Fibroblast of the conjunctiva (primary cell): Measurements from ENCODE around the gene PEAK3.

Source experiments
- DNase-seq: peaks from one replicate; pipeline ENCODE4 v3.0.0-alpha.2; 2010; ENCODE audit warnings: low read depth

PEAK3 gene

DNA sequence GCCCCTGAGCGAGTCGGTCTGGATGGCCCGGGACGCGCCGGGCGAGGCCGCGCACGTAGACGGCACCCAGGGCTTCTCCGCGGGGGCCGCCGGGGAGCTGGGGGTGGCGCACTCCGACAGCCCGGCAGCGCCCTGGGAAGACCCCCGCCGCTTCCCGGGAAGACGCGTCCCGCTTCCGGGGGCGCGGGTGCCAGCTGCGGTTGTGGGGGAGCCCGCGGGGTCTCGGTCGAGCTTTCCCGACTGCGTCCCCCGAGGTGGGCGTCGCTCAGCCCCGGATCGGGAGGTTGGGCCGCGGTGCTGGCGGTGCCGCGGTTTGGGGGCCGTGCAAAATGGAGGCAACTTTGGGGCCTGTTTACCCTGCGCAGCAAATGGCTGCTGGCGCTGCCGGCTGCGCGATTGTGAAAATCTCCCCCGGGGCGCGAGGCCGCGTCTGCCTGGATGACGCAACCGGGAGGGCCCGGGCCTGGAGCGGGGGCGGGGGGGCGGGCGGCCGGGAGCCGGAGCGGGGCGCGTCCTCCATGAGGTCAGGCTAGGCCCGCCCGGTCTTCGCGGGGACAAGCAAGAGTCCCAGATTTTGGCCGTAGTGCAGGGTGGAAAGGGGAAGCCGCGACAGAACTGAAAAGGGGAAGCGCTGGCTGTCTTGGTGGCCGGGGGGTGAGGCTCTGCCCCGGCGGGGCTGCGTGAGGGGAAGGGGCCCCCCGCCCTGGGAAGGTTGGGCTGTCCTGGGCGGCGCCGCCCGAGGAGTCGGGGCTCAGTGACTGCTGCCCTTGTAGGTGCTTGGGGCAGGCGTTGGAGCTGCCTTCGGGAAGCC is 11.3 kb downstream of the PEAK3 start:
- peak; percentile 71 for DNase-seq

DNA sequence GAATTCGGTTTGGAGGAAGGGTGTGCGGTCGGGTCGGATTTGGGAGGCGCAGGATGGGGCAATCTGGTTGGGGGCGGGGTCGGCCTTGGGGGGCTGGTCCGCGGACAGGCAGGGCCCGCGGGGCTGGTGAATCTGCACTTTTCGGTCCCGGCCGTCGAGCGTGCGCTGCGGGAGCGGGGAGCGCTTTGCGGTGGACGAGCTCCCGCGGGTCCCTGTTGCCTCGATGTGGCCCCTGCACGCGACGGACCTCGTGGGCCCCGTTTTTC is 11.9 kb downstream of the PEAK3 start:
- no peak for DNase-seq

DNA sequence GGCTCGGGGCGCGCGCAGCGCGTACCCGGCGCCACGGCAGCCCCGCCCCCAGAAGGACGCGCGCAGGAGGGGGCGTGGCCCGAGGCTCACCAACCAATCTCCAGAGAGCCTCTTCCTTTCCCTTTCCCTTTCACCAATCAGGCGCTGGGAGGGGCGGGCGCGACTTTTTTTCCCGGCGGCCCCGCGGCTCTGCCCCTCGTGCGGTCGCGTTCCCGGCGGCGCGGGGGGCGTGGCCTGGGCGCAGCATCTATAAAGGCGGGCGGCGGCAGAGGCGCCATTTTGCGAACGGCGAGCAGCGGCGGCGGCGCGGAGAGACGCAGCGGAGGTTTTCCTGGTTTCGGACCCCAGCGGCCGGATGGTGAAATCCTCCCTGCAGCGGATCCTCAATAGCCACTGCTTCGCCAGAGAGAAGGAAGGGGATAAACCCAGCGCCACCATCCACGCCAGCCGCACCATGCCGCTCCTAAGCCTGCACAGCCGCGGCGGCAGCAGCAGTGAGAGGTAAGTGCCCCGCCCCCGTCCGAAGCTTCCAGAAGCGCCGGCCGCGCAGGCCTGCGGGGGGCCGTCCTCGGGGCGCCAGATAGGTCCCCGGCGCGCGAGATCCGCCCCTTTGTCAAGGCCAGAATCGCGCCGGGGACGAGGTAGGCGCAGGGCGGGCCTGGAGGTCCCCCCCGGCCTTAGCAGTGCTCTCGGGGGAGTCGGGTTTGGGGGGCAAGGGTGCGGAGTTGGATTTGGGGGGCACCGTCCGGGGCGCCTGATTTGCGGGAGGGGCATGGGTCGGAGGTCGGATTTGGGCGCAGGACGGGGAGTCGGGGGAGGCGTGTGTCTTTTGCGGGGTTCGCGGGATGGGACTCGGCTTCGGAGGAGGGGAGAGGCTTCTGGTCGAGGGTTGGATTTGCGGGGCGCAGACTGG is 12.5 kb downstream of the PEAK3 start:
- DNase-seq: peak; percentile 93

DNA sequence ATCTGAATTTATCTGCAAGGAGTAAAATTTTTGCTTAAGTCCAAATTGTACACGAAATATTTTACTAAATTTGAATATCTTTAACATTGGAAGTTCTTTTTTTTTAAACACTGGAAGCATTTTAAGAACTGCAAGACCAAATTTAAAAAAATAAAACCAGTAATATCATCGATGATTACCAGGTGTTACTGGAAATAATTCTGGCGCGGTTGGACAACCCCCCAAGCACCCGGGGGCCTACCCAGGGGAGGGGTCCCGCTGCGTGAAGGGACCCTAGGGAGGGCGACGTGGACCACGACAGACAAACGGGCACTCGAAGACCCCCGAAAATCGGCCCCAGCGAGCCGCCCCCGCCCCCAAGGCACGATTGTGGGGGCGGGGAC is 13.1 kb downstream of the PEAK3 start:
- no peak for DNase-seq

DNA sequence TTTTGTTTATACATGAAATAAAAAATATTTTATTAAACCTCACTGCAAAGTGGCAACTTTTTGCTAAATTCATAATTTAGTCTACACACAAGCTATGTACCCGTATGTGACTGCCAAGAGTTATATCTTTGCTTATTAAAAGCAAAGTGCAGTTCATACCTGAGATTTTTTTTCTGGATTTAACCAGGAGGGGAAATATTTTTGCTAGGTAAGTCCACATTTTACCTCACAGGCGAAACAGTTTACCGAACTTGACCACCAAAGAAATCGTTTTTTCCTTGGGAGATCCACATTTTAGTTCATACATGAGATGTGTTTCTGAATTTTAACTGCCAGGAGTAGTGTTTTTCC is 13.5 kb downstream of the PEAK3 start:
- DNase-seq: no peak

DNA sequence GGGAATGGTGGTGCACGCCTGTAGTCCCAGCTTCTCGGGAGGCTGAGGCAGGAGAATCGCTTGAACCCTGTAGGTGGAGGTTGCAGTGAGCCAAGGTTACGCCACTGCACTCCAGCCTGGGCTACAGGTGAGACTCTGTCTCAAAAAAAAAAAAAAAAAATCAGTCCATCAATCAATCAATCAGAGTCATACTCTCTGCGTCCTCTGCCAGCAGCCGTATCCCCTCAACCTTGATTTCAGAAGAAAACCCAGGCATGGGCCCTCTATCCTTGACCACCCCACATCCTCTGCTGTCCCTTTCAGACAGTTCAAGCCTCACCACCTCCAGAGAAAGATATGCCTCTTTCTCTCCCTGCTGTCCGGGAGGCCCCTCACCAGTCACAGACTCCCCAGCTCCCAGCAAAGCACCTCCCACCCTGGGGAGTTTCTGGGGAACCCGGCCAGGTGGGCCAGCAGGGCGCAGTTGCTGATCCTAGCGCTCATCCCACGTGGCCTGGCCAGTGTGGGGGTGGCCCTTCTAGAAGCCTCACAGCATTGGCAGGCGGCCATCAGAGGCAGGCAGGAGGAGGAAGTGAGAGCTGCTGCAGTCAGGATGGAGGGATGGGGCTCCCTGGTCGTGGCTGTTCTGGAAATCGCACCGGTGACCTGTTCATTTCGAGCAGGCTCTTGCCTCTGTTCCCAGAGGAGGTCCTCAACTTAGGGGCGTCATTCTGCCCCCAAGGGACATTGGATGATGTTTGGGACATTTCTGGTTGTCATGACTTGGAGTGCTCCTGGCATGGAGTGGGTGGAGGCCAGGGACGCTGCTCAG is 15.6 kb downstream of the PEAK3 start:
- peak; percentile 55 for DNase-seq

DNA sequence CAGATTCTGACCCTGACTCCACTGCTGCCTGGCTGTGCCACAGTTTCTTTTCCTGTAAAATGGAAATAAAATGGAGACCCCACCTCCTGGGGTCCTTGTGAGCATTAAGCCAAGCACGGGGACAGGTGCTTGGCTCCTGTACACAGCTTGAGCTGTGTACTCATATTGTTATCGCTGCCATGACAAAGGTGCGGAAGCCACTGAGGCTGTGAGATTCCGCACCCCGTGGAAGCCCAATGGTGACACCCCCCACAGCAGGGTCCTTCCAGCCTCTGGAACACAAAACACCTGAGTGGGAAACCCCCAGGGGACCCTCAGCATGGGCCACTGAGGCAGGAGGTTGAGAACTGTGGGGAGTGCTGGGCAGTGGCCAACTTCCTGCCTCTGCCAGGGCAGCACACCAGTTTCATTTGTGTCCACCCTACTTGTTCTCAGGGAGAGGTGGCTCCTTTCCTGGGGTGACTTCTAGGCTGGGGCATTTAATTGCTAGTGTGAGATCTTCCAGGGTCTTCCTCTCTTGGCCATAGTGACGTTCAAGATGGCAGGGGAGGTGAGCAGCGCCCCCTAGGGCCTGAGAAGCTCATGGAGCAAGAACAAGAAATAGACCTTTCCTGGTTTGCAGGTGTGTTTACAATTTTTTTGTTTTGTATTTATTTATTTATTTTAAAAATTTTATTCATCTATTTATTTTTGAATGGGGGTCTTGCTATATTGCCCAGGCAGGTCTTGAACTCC is 20.4 kb downstream of the PEAK3 start:
- no peak for DNase-seq

DNA sequence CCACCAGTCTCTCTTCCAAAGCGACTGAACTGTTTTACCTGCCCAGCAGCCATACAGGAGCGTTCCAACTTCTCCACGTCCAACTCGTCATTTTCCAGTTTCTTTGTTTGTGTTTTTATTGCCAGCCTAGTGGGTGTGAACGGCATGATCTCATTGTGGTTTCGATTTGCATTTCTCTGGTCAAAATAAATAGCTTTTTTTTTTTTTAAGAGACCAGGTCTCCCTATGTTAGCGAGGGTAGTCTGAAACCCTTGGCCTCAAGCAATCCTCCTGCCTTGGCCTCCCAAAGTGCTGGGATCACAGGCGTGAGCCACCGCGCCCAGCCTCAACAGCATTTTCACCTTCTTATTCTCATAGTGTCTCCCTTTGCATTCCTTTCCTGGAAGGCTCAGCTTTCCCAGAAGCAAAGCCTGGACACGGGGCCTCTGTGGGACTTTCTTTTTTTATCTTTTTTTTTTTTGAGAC is 21.6 kb downstream of the PEAK3 start:
- no peak for DNase-seq

DNA sequence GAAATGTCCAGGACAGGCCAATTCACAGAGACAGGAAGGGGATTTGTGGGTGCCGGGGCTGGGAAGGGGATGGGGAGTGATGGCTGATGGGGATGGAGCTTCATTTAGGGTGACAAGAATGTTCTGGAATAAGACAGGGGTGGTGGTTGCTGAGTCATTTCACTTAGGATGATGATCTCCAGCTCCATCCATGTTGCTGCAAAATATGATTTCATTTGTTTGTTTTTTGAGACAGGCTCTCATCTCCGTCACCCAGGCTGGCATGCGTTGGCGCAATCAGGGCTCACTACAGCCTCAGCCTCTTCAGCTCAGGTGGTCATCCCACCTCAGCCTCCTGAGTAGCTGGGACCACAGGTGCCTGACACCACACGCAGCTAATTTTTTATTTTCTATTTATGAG is 22.6 kb downstream of the PEAK3 start:
- DNase-seq: no peak

DNA sequence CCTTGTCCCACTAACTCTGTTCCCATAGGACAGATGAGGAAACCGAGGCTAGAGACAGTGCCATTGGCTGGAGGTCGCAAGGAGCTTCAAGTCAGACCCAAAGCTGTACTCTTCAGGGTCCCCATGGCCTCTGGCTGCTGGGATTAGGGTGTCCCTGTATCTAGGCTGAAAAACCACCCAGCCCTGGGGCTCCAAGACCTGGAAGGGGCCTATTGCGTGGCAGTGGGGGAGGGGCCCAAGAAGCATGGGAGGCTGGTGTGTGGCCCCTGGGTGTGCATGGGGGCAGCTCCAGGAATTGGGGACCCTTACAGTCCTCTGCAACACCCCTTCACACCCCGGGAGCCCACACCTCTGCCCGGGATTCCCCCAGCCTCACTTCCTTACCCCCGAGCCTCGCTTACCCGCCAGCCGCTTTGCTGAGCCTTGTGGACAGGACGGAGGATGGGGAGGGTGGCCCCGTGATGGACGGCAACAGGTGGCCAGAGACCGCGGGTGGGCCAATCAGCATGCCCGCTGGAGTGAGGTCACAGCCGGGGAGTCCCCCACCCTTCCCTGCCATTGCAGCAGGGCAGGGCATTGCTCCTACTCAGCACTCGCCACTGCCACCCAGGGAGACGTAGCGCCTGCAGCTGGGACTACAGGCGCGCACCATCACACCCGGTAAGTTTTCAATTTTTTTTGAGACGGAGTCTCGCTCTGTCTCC is 25.8 kb downstream of the PEAK3 start, which contains the start of gene JSRP1:
Gene JSRP1 (minus strand): TSS at position 436 of the 704 bp plus-strand sequence. CDS start 1,103 bp downstream, outside the sequence.
- DNase-seq: no peak

DNA sequence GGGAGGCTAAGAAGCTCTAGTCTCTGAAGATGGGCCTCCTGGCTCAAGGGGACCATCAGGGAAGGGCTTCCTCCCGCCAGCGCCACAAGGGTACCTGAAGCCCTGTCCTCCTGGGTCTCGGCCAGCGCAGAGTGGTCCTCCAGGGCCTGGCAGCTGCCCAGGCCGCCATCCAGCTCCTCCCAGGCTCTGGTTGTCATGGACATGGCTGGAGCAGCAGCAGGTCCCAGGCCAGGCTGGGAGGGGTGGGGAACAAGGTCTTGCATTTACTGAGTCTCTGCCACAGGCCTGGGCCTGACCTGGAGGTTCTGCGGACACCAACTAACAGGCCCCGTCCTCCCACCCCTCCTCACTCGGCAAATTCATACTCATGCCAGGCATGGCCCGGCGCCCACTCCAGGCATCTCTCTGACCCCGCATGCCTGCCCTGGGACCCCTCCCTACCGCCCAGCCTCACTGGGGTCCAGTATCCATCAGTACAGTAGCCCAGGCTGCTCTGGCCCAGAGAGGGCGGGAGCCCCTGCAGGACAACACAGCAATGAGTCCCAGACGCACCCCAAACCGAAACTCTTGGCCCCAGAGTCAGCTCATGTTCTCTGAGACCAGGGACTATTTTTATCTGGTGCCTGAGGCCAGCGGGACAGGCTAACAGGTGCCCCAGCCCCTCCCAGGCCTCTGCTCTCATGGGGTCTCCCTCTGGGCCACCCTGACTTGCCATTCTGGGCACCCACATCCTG is 26.7 kb downstream of the PEAK3 start:
- DNase-seq: no peak

DNA sequence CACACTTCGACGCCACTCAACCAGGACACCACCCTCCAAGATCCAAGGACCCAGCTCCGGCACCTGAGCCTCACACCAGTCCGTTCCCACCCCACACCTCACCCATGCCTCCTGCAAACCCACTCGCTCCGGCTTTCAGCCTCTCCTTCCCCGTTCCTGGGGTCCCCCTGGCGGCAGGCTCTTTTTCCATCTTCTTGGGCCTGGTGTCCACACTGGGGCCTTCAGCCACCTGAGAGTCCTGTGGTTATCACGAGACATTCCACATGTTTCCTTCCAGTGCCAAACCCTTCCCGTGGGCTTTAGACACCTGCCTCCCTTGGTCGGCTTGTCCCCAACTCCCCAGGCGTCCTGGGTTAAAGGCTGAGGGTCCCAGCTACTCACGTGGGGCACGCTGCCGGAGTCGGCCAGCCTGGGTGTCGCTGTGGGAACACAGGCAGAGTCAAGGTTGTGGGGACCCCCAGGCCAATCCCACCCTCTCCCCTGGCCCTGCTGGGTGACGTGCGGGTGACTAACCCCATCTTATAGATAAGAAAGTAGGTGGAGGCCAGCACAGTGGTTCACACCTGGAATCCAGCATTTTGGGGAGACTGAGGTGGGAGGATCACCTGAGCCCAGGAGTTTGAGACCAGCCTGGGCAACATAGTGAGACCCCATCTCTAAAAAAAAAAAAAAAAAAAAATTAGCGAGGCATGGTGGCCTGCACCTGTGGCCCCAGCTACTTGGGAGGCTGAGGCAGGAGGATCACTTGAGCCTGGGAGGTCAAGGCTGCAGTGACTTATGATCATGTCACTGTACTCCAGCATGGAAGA is 27.7 kb downstream of the PEAK3 start:
- DNase-seq: no peak

DNA sequence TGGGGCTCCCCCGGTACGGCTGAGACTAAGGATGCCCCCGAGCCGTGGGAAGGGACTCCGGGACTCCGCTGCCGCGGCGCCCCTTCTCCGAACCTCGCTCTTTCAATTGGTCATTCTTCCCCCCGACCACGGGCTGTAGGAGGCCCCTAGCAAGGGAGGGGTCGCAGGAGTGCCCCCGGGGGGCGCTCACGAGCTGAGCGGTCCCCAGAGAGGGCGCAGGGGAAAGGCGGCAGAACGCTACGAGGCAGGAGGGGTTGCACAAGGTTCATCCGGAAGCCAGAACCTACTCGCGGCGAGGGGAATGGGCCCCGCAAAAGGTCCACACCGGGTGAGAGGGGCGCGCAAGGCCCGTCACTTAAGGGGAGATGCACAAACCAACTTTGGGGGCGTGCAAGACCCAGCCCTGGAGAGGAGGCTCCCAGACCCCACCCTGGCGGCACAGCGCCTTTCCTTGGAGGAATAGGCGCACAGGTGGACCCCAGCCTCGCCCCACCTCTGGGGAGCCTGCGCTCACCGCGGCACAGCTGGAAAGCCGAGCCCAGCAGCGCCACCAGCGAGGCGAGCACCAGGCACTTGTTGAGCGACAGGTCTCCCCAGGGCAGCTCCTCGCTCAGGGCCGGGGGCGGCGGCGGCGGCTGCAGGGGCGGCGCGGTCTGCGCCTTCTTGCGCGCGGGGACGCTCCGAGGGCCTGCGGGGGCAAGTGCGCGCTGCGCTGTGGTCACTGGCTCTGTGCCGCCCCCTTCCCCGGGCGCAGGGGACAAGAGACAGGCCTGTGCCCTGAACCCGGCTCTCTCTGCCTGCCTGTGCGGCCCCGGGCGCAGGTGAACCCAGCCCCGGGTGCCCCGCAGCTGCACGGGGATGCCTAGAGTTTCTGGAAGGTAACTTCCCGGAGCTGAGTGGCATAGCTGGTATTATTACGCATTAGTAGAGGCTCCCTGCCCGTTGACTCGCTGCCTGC is 28.6 kb downstream of the PEAK3 start:
- no peak for DNase-seq

DNA sequence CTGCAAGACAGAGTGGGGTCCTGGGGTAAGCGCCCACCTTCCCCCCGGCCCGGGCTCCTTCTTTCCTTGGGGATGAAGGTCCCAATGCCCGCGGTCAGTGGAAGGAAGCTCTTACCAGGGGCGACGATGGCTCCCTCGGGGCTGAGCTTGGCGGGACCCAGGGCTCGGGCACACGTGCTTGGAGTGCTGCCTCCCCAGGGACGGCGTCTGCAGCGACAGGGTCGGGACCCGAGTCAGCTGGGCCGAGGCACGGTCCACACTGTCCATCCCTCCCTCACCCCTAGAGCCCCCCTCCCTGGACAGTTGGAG is 29.2 kb downstream of the PEAK3 start:
- no peak for DNase-seq

DNA sequence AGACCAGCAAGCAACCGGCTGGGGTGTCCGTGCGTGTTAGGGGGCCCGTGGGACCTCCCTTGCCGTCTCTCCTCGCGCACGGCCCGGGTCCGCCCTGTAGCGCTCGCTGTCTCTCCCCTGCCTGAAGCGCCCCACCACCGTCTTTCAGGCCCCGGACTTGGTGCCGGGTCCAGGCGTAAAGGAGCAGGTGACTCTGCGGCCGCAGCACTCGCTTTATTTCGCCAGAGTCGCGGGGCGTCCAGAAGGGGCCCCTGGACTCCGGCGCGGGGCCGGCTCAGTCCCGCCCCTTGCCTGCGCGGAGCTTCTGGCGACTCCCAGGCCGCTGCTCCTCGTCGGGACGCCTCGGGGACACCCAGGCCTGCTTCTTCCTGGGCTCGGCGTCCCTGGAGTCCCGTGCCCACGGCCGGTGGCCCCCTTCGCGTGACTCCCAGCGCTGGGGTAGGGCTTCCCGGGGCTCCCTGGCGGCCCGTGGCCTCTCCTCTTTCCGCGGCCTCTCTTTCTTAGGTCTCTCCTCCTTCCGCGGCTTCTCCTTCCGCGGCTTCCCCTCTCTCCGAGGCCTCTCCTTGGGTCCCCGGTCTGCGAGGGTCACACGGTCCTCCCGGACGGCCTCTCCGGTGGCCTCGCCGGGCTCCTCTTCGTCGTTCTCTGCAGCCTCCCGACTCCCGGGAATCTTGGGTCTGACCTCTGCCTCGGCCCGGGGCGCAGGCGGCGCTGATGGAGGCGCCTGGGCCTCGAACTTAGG is 29.7 kb downstream of the PEAK3 start:
- no peak for DNase-seq

DNA sequence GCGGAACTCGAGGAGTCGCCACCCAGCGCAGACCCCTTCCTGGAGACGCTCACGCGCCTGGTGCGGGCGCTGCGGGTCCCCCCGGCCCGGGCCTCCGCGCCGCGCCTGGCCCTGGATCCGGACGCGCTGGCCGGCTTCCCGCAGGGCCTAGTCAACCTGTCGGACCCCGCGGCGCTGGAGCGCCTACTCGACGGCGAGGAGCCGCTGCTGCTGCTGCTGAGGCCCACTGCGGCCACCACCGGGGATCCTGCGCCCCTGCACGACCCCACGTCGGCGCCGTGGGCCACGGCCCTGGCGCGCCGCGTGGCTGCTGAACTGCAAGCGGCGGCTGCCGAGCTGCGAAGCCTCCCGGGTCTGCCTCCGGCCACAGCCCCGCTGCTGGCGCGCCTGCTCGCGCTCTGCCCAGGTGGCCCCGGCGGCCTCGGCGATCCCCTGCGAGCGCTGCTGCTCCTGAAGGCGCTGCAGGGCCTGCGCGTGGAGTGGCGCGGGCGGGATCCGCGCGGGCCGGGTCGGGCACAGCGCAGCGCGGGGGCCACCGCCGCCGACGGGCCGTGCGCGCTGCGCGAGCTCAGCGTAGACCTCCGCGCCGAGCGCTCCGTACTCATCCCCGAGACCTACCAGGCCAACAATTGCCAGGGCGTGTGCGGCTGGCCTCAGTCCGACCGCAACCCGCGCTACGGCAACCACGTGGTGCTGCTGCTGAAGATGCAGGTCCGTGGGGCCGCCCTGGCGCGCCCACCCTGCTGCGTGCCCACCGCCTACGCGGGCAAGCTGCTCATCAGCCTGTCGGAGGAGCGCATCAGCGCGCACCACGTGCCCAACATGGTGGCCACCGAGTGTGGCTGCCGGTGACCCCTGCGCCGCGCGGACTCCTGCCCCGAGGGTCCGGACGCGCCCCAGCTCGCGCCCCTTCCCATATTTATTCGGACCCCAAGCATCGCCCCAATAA is 30.6 kb downstream of the PEAK3 start:
- DNase-seq: no peak

DNA sequence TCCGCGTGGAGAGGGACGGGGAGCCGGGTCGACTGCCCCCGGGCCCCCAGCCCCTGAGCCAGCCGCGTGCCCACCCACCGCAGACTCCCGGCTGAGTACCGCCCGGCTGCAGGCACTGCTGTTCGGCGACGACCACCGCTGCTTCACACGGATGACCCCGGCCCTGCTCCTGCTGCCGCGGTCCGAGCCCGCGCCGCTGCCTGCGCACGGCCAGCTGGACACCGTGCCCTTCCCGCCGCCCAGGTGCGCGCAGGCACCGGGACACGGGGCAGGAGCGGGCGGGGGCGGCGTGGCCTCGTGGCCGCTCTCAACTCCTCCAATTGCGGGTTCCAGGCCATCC is 31.2 kb downstream of the PEAK3 start:
- no peak for DNase-seq
